RWPE1 (cell line): ENCODE results near the gene CAPZA1.
A peak's percentile ranks its signal among the peaks of the same experiment; 100 is the strongest.

Experiments
- CTCF ChIA-PET: fragments of 350-600 bp; sonication (Branson Sonifier 250); formaldehyde crosslinking; extraction: SDS; loops from one replicate; lab custom pipeline; 2021; lab: Yijun Ruan, JAX
- POLR2A ChIA-PET: fragments of 400-600 bp; formaldehyde crosslinking; extraction: SDS; loops from one replicate; lab custom pipeline; 2020; ENCODE audit warnings: antibody characterized with exemption; ENCODE audit not compliant: low non-redundant PET; lab: Yijun Ruan, JAX
- DNase-seq: peaks from one replicate; pipeline ENCODE4 v3.0.0; 2012; ENCODE audit warnings: low spot score
- H3K27ac ChIP-seq: fragments of 450-650 bp; 2 replicates; pipeline ENCODE4 v1.5.1; 2017
- CTCF ChIP-seq: fragments of 450-650 bp; conservative IDR thresholded peaks from 2 replicates; pipeline ENCODE4 v1.5.1; 2017; ENCODE audit warnings: low read depth, mild to moderate bottlenecking

Gene CAPZA1

GRCh38 chr1:112699425-112700144 is 80.0 kb downstream of the CAPZA1 start:
- no peak for TF ChIP-seq CTCF
- CTCF ChIA-PET: interaction anchor here (0.6 kb wide), 3 partner anchors 47 to 93 kb away, joined by 3 to 4 read pairs (median 3); no protein-coding TSS in a partner anchor
- POLR2A ChIA-PET: no interaction called here
- H3K27ac ChIP-seq: peak overlapping the region; percentile 96
- DNase-seq: no peak

GRCh38 chr1:112700290-112701226 is 80.9 kb downstream of the CAPZA1 start:
- ChIA-PET POLR2A (no interaction called here), CTCF (interaction anchor here (0.6 kb wide), 2 partner anchors 27 to 94 kb away, joined by 3 read pairs; no protein-coding TSS in a partner anchor)
- peak overlapping the region; percentile 96 for H3K27ac ChIP-seq
- TF ChIP-seq CTCF: no peak
- DNase-seq: peak; percentile 84

- DNase-seq: no peak
- TF ChIP-seq CTCF: no peak
- ChIA-PET CTCF (interaction anchor here (0.6 kb wide), 1 partner anchor 28 kb away, joined by 3 read pairs; no protein-coding TSS in a partner anchor), POLR2A (interaction anchor here (0.6 kb wide), 1 partner anchor 103 kb away, joined by 3 read pairs; no protein-coding TSS in a partner anchor)
- H3K27ac ChIP-seq: peak overlapping the region; percentile 96
Measured at GRCh38 chr1:112701227-112702066, 81.8 kb downstream of the CAPZA1 start.

GRCh38 chr1:112702067-112702395 is 82.4 kb downstream of the CAPZA1 start:
- TF ChIP-seq CTCF: no peak
- peak overlapping the region; percentile 96 for H3K27ac ChIP-seq
- DNase-seq: no peak
- ChIA-PET POLR2A (no interaction called here), CTCF (no interaction called here)

- no peak for DNase-seq
- H3K27ac ChIP-seq: peak overlapping the region; percentile 96
- no peak for TF ChIP-seq CTCF
- POLR2A ChIA-PET: no interaction called here
- CTCF ChIA-PET: no interaction called here
Measured at GRCh38 chr1:112702420-112703261, 83.0 kb downstream of the CAPZA1 start.
